GM12873 (cell line): ENCODE data around the gene SEMA7A.

ENCODE experiments used
- TF ChIP-seq, protein P1 (sequence below): IDR thresholded peaks from 2 replicates; pipeline ENCODE4 v1.5.1; 2012; ENCODE audit warnings: low read depth, mild to moderate bottlenecking, moderate library complexity, low read length, control low read depth; ENCODE audit not compliant: insufficient read depth; ENCODE audit errors: missing control alignments

Gene SEMA7A

DNA sequence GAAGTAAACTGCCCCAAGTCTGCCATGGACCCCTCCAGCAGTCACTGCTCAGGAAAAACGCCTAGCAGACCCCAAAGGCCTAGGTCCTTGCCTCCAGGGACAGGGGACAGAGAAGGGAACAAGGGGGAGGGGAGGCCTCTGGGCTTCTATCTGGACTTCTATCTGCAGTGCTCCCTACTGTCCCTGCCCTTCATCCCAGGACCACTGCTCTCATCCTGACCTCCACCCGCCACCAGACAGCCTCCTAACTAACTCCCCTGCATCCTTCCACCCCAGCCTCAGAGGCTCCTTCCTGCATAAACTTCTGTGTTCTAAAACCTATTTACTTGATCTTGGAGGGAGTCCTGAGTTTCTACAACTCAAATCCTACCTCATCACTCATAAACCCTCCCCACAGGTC, 25.4 kb downstream of the SEMA7A start:
- TF ChIP-seq, protein P1, sequence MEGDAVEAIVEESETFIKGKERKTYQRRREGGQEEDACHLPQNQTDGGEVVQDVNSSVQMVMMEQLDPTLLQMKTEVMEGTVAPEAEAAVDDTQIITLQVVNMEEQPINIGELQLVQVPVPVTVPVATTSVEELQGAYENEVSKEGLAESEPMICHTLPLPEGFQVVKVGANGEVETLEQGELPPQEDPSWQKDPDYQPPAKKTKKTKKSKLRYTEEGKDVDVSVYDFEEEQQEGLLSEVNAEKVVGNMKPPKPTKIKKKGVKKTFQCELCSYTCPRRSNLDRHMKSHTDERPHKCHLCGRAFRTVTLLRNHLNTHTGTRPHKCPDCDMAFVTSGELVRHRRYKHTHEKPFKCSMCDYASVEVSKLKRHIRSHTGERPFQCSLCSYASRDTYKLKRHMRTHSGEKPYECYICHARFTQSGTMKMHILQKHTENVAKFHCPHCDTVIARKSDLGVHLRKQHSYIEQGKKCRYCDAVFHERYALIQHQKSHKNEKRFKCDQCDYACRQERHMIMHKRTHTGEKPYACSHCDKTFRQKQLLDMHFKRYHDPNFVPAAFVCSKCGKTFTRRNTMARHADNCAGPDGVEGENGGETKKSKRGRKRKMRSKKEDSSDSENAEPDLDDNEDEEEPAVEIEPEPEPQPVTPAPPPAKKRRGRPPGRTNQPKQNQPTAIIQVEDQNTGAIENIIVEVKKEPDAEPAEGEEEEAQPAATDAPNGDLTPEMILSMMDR: no peak

DNA sequence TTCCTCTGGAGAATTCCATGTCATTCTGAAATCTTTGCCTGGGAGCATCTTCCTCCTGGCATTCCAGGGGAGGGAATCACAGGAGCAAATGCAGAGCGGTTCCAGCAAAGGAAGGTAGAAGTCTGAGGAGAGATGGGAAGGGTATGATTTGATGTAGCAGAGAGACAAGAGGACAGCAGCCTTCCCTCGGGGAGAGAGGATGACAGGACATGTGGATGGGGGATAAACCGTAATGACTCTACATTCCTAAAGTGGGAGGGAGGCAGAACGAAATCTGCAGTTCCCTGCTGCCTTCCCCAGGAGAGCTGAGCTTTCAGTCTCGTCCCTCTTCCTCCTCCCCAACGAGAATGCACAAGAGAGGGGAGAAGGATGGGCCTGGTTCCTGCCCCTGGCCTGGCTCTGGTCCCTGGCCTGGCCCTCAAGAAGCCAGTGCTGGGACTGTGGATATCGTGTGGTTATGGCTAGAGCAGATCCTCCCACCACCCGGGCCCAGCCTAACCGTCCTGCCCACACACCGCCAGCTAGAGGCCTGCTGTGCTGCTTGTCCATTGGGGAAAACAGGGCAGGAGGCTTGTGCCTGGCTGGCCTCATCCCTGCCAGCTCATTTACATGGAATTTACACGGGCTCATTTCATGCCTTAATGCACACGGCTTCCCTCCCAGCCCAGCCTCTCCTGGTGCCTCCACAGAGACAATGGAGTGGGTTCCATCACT, 26.6 kb downstream of the SEMA7A start:
- TF ChIP-seq, protein P1: no peak

GRCh38 chr15:74406517-74406916, 27.2 kb downstream of the SEMA7A start:
- TF ChIP-seq, protein P1: no peak

- TF ChIP-seq, protein P1: no peak
Observed at GRCh38 chr15:74405823-74406222, 27.9 kb downstream of the SEMA7A start.

GRCh38 chr15:74403991-74404563, 29.7 kb downstream of the SEMA7A start:
- TF ChIP-seq, protein P1: peak; percentile 1

DNA sequence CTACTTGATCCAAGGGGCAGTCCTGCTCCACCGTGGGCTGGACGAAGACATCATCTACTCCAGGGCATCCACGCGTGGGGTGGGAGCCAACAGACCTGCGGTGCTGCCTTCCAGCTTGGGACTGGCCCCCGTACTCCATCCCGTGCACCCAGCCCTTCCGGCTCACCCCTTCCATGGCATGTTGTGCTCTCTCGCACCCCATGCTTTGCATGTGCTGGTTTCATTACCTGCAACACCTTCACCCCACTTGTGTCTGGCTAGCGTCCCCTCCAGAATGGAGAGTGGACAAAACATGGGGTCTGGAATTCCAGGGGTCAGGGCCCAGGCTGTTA, 30.2 kb downstream of the SEMA7A start:
- TF ChIP-seq, protein P1: no peak

- TF ChIP-seq, protein P1: no peak
Observed at GRCh38 chr15:74402873-74403587, 30.7 kb downstream of the SEMA7A start.
